ENCODE results near the gene SNRPE.

The SNRPE gene

GRCh38 chr1:203873094-203873493, 11.7 kb downstream of the SNRPE start:
- no peak overlapping the region for H3K4me3 ChIP-seq (ENCODE audit: low read depth, low read length)
- no peak for DNase-seq (ENCODE audit: low read depth)
- no peak for TF ChIP-seq CTCF (IDR thresholded peaks at IDR 0.05; ENCODE audit: low read depth, low read length, missing control alignments)
- in situ Hi-C loops (cut with HindIII; ENCODE audit: low sequenced_read_pairs): loop anchor here (5.0 to 10.0 kb wide), 2 partner anchors 152 to 264 kb away; no protein-coding TSS in a partner anchor

- no peak for TF ChIP-seq CTCF (IDR thresholded peaks at IDR 0.05; ENCODE audit: low read depth, low read length, missing control alignments)
- no peak for DNase-seq (ENCODE audit: low read depth)
- no peak overlapping the region for H3K4me3 ChIP-seq (ENCODE audit: low read depth, low read length)
- in situ Hi-C loops (cut with HindIII; ENCODE audit: low sequenced_read_pairs): loop anchor here (10.0 kb wide), 1 partner anchor 146 kb away; no protein-coding TSS in a partner anchor
These were observed 17.0 kb downstream of the SNRPE start for GRCh38 chr1:203878422-203878821.

GRCh38 chr1:203880606-203881005, 19.2 kb downstream of the SNRPE start:
- no peak for DNase-seq (ENCODE audit: low read depth)
- in situ Hi-C loops (cut with HindIII; ENCODE audit: low sequenced_read_pairs): no loop called here
- no peak for TF ChIP-seq CTCF (IDR thresholded peaks at IDR 0.05; ENCODE audit: low read depth, low read length, missing control alignments)
- H3K4me3 ChIP-seq (ENCODE audit: low read depth, low read length): no peak overlapping the region

- TF ChIP-seq CTCF (IDR thresholded peaks at IDR 0.05; ENCODE audit: low read depth, low read length, missing control alignments): no peak
- in situ Hi-C loops (cut with HindIII; ENCODE audit: low sequenced_read_pairs): no loop called here
- no peak for DNase-seq (ENCODE audit: low read depth)
- H3K4me3 ChIP-seq (ENCODE audit: low read depth, low read length): no peak overlapping the region
These were observed 27.4 kb downstream of the SNRPE start for GRCh38 chr1:203888807-203889251.

- DNase-seq (ENCODE audit: low read depth): no peak
- no peak overlapping the region for H3K4me3 ChIP-seq (ENCODE audit: low read depth, low read length)
- TF ChIP-seq CTCF (IDR thresholded peaks at IDR 0.05; ENCODE audit: low read depth, low read length, missing control alignments): no peak
- in situ Hi-C loops (cut with HindIII; ENCODE audit: low sequenced_read_pairs): no loop called here
These were observed 30.6 kb downstream of the SNRPE start for GRCh38 chr1:203891950-203892349.

GRCh38 chr1:203898458-203899352, 37.3 kb downstream of the SNRPE start:
- H3K4me3 ChIP-seq (ENCODE audit: low read depth, low read length): no peak overlapping the region
- in situ Hi-C loops (cut with HindIII; ENCODE audit: low sequenced_read_pairs): no loop called here
- no peak for DNase-seq (ENCODE audit: low read depth)
- no peak for TF ChIP-seq CTCF (IDR thresholded peaks at IDR 0.05; ENCODE audit: low read depth, low read length, missing control alignments)

Measured in astrocyte of the cerebellum (primary cell).